ENCODE results near the gene PTPN9.

The PTPN9 gene

GRCh38 chr15:75455424-75455981, 123.6 kb downstream of the PTPN9 start:
- ChIA-PET POLR2A (interaction anchor here (0.6 to 7.7 kb wide), 15 partner anchors 11 to 284 kb away, joined by 3 to 139 read pairs (median 6); partner anchors contain the start of genes IMP3, MAN2C1, PTPN9 and SNUPN), CTCF (interaction anchor here (0.6 to 4.9 kb wide), 7 partner anchors 8 to 595 kb away, joined by 3 to 24 read pairs (median 3); partner anchors contain the start of gene MAN2C1)
- peak; percentile 86 for DNase-seq (ENCODE audit: extremely low spot score)
- TF ChIP-seq NFRKB (IDR thresholded peaks at IDR 0.05) (no peak), FOXM1 (IDR thresholded peaks at IDR 0.05; ENCODE audit: borderline replicate concordance) (no peak), BHLHE40 (IDR thresholded peaks at IDR 0.05; ENCODE audit: borderline replicate concordance) (no peak), SP1 (IDR thresholded peaks at IDR 0.05) (no peak), L3MBTL2 (conservative IDR thresholded peaks at IDR 0.05) (peak; percentile 27)
- TF ChIP-seq, protein P1, sequence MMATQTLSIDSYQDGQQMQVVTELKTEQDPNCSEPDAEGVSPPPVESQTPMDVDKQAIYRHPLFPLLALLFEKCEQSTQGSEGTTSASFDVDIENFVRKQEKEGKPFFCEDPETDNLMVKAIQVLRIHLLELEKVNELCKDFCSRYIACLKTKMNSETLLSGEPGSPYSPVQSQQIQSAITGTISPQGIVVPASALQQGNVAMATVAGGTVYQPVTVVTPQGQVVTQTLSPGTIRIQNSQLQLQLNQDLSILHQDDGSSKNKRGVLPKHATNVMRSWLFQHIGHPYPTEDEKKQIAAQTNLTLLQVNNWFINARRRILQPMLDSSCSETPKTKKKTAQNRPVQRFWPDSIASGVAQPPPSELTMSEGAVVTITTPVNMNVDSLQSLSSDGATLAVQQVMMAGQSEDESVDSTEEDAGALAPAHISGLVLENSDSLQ (IDR thresholded peaks at IDR 0.05), result peak; percentile 92

- TF ChIP-seq L3MBTL2 (conservative IDR thresholded peaks at IDR 0.05), result peak; percentile 24; the same call in 1 of the 2 replicates
- no peak for TF ChIP-seq ARNT (IDR thresholded peaks at IDR 0.05)
- POLR2A ChIA-PET, result interaction anchor here (0.6 to 7.7 kb wide), 41 partner anchors 9 to 610 kb away, joined by 3 to 139 read pairs (median 4); partner anchors contain the start of genes IMP3, MAN2C1, PTPN9 and SNUPN
- CTCF ChIA-PET, result interaction anchor here (0.6 to 4.9 kb wide), 7 partner anchors 9 to 596 kb away, joined by 3 to 24 read pairs (median 3); partner anchors contain the start of gene MAN2C1
- DNase-seq (ENCODE audit: extremely low spot score), result peak; percentile 62
Observed at GRCh38 chr15:75454471-75455378, 124.4 kb downstream of the PTPN9 start.

GRCh38 chr15:75453703-75454470, 125.2 kb downstream of the PTPN9 start:
- CTCF ChIA-PET, result interaction anchor here (0.5 to 4.9 kb wide), 6 partner anchors 10 to 184 kb away, joined by 3 to 24 read pairs (median 4); partner anchors contain the start of gene MAN2C1
- POLR2A ChIA-PET, result interaction anchor here (0.6 to 7.7 kb wide), 53 partner anchors 8 to 856 kb away, joined by 3 to 139 read pairs (median 4); partner anchors contain the start of genes IMP3, MAN2C1, PTPN9 and SNUPN
- peak; percentile 90 for DNase-seq (ENCODE audit: extremely low spot score)
- TF ChIP-seq ZNF384 (IDR thresholded peaks at IDR 0.05) (peak; percentile 100), HDGF (IDR thresholded peaks at IDR 0.05; ENCODE audit: borderline replicate concordance) (peak; percentile 95), L3MBTL2 (conservative IDR thresholded peaks at IDR 0.05) (peak; percentile 97), SUZ12 (IDR thresholded peaks at IDR 0.05) (no peak), SP1 (IDR thresholded peaks at IDR 0.05) (no peak), ARNT (IDR thresholded peaks at IDR 0.05) (no peak)

DNA sequence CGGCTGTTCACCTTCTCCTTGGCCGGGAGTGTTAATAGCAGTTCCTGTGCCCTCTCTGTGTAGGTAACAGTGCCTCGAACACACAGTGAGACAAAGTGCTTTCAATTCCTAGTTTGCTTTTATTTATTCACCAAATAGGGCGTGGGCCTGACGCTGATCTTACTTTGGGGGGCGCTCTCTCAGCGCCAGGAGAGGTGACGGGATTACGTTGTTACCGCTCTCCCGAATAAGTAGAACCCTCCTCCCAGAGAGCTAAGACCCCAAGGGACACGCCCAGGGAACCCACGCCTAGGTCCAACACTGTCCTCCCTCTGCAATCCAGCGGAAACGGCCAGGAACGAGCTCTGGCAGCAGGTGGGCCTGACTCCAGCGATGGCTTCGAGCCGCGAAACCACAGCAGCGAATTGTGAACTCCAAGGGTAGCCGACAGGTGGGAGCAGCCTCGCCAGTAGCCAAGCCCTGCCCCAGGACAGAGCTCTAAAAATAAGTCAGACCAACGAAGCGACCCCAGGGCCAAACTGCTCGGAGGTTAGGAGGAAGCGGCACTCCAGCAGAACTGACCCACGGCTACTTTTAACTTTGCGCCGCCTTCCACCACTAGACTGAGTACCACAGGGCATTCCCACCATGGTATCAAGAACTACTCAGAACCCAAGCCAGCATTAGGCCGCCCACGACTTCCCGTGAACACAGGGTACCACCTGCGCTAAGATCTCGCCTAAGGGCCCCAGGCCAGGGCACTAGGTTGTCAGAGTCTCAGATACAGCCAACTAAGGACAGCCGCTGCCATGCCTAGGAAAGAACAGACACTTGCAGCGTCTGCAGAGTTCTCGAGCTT, 126.0 kb downstream of the PTPN9 start:
- POLR2A ChIA-PET, result interaction anchor here (0.7 to 7.7 kb wide), 40 partner anchors 7 to 896 kb away, joined by 3 to 139 read pairs (median 4); partner anchors contain the start of genes IMP3, MAN2C1, PTPN9 and SCAMP5
- no peak for DNase-seq (ENCODE audit: extremely low spot score)
- CTCF ChIA-PET, result interaction anchor here (0.5 to 4.9 kb wide), 6 partner anchors 17 to 185 kb away, joined by 3 to 24 read pairs (median 4); partner anchors contain the start of gene MAN2C1
- TF ChIP-seq, protein P1 (IDR thresholded peaks at IDR 0.05), result no peak
- TF ChIP-seq TARDBP (IDR thresholded peaks at IDR 0.05), result no peak
- TF ChIP-seq ARNT (IDR thresholded peaks at IDR 0.05), result no peak
- TF ChIP-seq L3MBTL2 (conservative IDR thresholded peaks at IDR 0.05), result peak; percentile 70

DNA sequence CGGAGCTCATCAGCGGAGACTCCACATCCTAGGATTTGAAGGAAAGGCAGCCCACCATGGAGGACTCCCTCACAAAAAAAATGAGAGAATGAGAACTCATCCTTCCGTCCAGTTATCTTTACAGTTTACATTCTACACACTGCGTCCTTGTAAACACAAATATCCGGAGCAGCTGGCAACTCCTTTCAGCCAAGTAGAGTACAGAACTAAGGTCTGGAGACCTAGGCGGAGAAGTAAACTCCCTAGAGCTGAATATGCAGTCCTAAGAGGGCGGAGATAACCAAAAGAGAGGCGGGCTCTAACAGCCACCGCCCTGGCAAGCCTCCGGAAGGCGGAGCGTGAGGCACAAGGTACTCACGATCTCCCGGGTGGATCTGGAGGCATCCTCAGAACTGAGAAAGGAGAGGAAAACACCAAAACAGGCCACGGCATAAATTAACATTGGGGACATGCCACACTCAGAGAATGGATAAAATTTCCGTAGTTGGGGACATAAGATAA, 126.7 kb downstream of the PTPN9 start:
- ChIA-PET CTCF (interaction anchor here (0.8 to 4.9 kb wide), 10 partner anchors 11 to 195 kb away, joined by 3 to 24 read pairs (median 4); partner anchors contain the start of genes IMP3, MAN2C1 and SNX33), POLR2A (interaction anchor here (0.6 to 7.7 kb wide), 43 partner anchors 8 to 991 kb away, joined by 3 to 139 read pairs (median 4); partner anchors contain the start of genes IMP3, MAN2C1, PTPN9 and SCAMP5)
- no peak for TF ChIP-seq HDGF (IDR thresholded peaks at IDR 0.05; ENCODE audit: borderline replicate concordance)
- no peak for DNase-seq (ENCODE audit: extremely low spot score)

GRCh38 chr15:75451674-75452363, 127.3 kb downstream of the PTPN9 start, which contains the start of gene SIN3A:
Gene SIN3A, minus strand, starts transcription at chr15:75451690. Its CDS starts 21,315 bp downstream, at chr15:75430375.
- peak; percentile 84 for DNase-seq (ENCODE audit: extremely low spot score)
- TF ChIP-seq FOXM1 (IDR thresholded peaks at IDR 0.05; ENCODE audit: borderline replicate concordance), result no peak
- no peak for TF ChIP-seq FOXA1 (IDR thresholded peaks at IDR 0.05)
- 0 out of 2 replicates have a peak, but pooled peaks have one; percentile 72 for TF ChIP-seq HDGF (IDR thresholded peaks at IDR 0.05; ENCODE audit: borderline replicate concordance)
- no peak for TF ChIP-seq NFRKB (IDR thresholded peaks at IDR 0.05)
- no peak for TF ChIP-seq TARDBP (IDR thresholded peaks at IDR 0.05)
- TF ChIP-seq BHLHE40 (IDR thresholded peaks at IDR 0.05; ENCODE audit: borderline replicate concordance), result no peak
- TF ChIP-seq ELF4 (IDR thresholded peaks at IDR 0.05), result no peak
- TF ChIP-seq, protein P1 (IDR thresholded peaks at IDR 0.05), result peak; percentile 99
- TF ChIP-seq ARNT (IDR thresholded peaks at IDR 0.05), result no peak
- TF ChIP-seq LEF1 (IDR thresholded peaks at IDR 0.05; ENCODE audit: borderline replicate concordance), result no peak
- CTCF ChIA-PET, result interaction anchor here (0.8 to 4.9 kb wide), 8 partner anchors 10 to 196 kb away, joined by 3 to 24 read pairs (median 4); partner anchors contain the start of genes IMP3, MAN2C1 and SNX33
- POLR2A ChIA-PET, result interaction anchor here (0.5 to 7.7 kb wide), 39 partner anchors 9 to 1249 kb away, joined by 3 to 139 read pairs (median 4); partner anchors contain the start of genes IMP3, MAN2C1, NEIL1 and PTPN9

Measured in HEK293T (cell line).